Smooth muscle cell (in vitro differentiated cells): ENCODE measurements around the gene KPNB1. TPM values are rescaled to one million over a fixed set of nuclear protein-coding genes. Genes with fewer than 3 reads are reported as not detected.
A peak's percentile ranks its signal among the peaks of the same experiment; 100 is the strongest.

ENCODE experiments used
- DNase-seq: peaks from one replicate; lab custom pipeline; 2025; ENCODE audit not compliant: unreplicated experiment; lab: John Stamatoyannopoulos, UW
- H2AFZ ChIP-seq: fragments of 200-600 bp; sonication (generic); 2 replicates; pipeline ENCODE4 v1.6.0; 2016; ENCODE audit warnings: antibody characterized with exemption, low read depth, mild to moderate bottlenecking
- H3F3A ChIP-seq: fragments of 200-600 bp; sonication (generic); 2 replicates; pipeline ENCODE4 v1.6.0; 2017; ENCODE audit warnings: antibody characterized with exemption, low read depth
- H3K27ac ChIP-seq: fragments of 200-600 bp; sonication (generic); 2 replicates; pipeline ENCODE4 v1.5.1; 2016; ENCODE audit warnings: low read depth, mild to moderate bottlenecking
- H3K27me3 ChIP-seq: fragments of 200-600 bp; sonication (generic); 2 replicates; pipeline ENCODE4 v1.6.1; 2016; ENCODE audit warnings: low read depth, mild to moderate bottlenecking
- H3K36me3 ChIP-seq: fragments of 200-600 bp; sonication (generic); 2 replicates; pipeline ENCODE4 v1.5.1; 2016; ENCODE audit warnings: low read depth
- H3K4me1 ChIP-seq: fragments of 200-600 bp; sonication (generic); 2 replicates; pipeline ENCODE4 v1.5.1; 2016; ENCODE audit warnings: low read depth
- H3K4me2 ChIP-seq: fragments of 200-600 bp; sonication (generic); 2 replicates; pipeline ENCODE4 v1.6.0; 2016; ENCODE audit warnings: mild to moderate bottlenecking
- H3K4me3 ChIP-seq: fragments of 200-600 bp; sonication (generic); 2 replicates; pipeline ENCODE4 v1.5.1; 2016; ENCODE audit warnings: mild to moderate bottlenecking
- H3K79me2 ChIP-seq: fragments of 200-600 bp; sonication (generic); 2 replicates; pipeline ENCODE4 v1.6.0; 2016; ENCODE audit warnings: low read depth, mild to moderate bottlenecking
- H3K9ac ChIP-seq: fragments of 200-600 bp; sonication (generic); 2 replicates; pipeline ENCODE4 v1.6.0; 2016; ENCODE audit warnings: low read depth
- H3K9me3 ChIP-seq: fragments of 200-600 bp; sonication (generic); replicated peaks from 2 replicates; pipeline ENCODE4 v1.5.1; 2016; ENCODE audit warnings: low read depth
- H4K20me1 ChIP-seq: fragments of 200-600 bp; sonication (generic); 2 replicates; pipeline ENCODE4 v1.6.0; 2016; ENCODE audit warnings: low read depth
- CTCF ChIP-seq: fragments of 200-600 bp; sonication (generic); IDR thresholded peaks from 2 replicates; pipeline ENCODE4 v1.5.1; 2017; ENCODE audit warnings: borderline replicate concordance, mild to moderate bottlenecking, antibody characterized with exemption; ENCODE audit not compliant: insufficient read depth, poor library complexity, severe bottlenecking
- WGBS: methylation state at CpG from one replicate; pipeline ENCODE4 v1.1.7; 2016; ENCODE audit warnings: low lambda C conversion rate; 5-methylcytosine and 5-hydroxymethylcytosine counted together
- polyA plus RNA-seq: library from polyadenylated mRNA; unstranded; fragments of >200 nt; fragmentation: Nextera tagmentation; extraction: Ambion mirVana; gene quantifications from 2 replicates; pipeline ENCODE4 v1.2.1, GENCODE V29; 2016
- total RNA-seq: library from RNA; depleted of rRNA; stranded (reverse); fragments of >200 nt; gene quantifications from 2 replicates; pipeline ENCODE4 v1.2.3, GENCODE V29; 2014

The KPNB1 gene
- total and polyA plus RNA-seq, 2 experiments from 2014 or later: 78.8 to 242 TPM

- no peaks in the 10 kb centered on the region for H3K4me1 ChIP-seq
- 41% methylated on average over 1 of the region's 1 CpG for WGBS
- H3F3A ChIP-seq: peaks cover 12% of the 10 kb centered on the region
- no peak for TF ChIP-seq CTCF
- H3K4me3 ChIP-seq: no peak overlapping the region
- H2AFZ ChIP-seq: no peak overlapping the region
- H4K20me1 ChIP-seq: peaks cover 5% of the 10 kb centered on the region
- DNase-seq: no peak
- peaks cover 18% of the 10 kb centered on the region for H3K36me3 ChIP-seq
- no peaks in the 10 kb centered on the region for H3K9me3 ChIP-seq
- peak overlapping the region; percentile 61 for H3K27ac ChIP-seq
- no peaks in the 10 kb centered on the region for H3K79me2 ChIP-seq
- H3K4me2 ChIP-seq: peak overlapping the region; percentile 34
- no peak overlapping the region for H3K9ac ChIP-seq
- H3K27me3 ChIP-seq: no peaks in the 10 kb centered on the region
These were observed 44.7 kb upstream of the KPNB1 start for GRCh38 chr17:47605011-47605410.

GRCh38 chr17:47607481-47607880, 42.2 kb upstream of the KPNB1 start:
- no peaks in the 10 kb centered on the region for H3K27me3 ChIP-seq
- H3K4me2 ChIP-seq: no peak overlapping the region
- H3K4me1 ChIP-seq: no peaks in the 10 kb centered on the region
- peaks cover 6% of the 10 kb centered on the region for H3K36me3 ChIP-seq
- no peaks in the 10 kb centered on the region for H3K9me3 ChIP-seq
- no peak overlapping the region for H3K9ac ChIP-seq
- no peaks in the 10 kb centered on the region for H3K79me2 ChIP-seq
- no peak overlapping the region for H3K4me3 ChIP-seq
- peaks cover 14% of the 10 kb centered on the region for H3F3A ChIP-seq
- WGBS: 97% methylated on average over 3 of the region's 3 CpGs
- DNase-seq: no peak
- peaks cover 13% of the 10 kb centered on the region for H4K20me1 ChIP-seq
- H3K27ac ChIP-seq: no peak overlapping the region
- TF ChIP-seq CTCF: no peak
- no peak overlapping the region for H2AFZ ChIP-seq

GRCh38 chr17:47611372-47612350, 38.1 kb upstream of the KPNB1 start:
- TF ChIP-seq CTCF: no peak

More at GRCh38 chr17:47611372-47612350, 38.1 kb upstream of the KPNB1 start:
- H3K27me3 ChIP-seq: no peaks in the 10 kb centered on the region
- no peak overlapping the region for H2AFZ ChIP-seq
- H3K9ac ChIP-seq: no peak overlapping the region
- H3K4me1 ChIP-seq: no peaks in the 10 kb centered on the region
- H3F3A ChIP-seq: peaks cover 26% of the 10 kb centered on the region
- H3K27ac ChIP-seq: peak overlapping the region; percentile 24
- no peaks in the 10 kb centered on the region for H3K9me3 ChIP-seq
- H3K4me3 ChIP-seq: no peak overlapping the region
- H3K36me3 ChIP-seq: peaks cover 3% of the 10 kb centered on the region
- no peaks in the 10 kb centered on the region for H3K79me2 ChIP-seq
- H4K20me1 ChIP-seq: peaks cover 15% of the 10 kb centered on the region
- no peak for DNase-seq
- WGBS: 81% methylated on average over 5 of the region's 5 CpGs
- no peak overlapping the region for H3K4me2 ChIP-seq
